ENCODE results near the gene IFNL1.
"Not testable (repeated sequence)": the region's sequence is repeated elsewhere in the genome, so short reads cannot be mapped to it uniquely, and the experiment has no call there.

IFNL1 gene

GRCh38 chr19:39307046-39307821 lies 11.0 kb downstream of the IFNL1 start:
- intact Hi-C loops (cut with DNase I): no loop called here
- peak in 3 of 10 donors; percentile 59 to 76 (median 70) for DNase-seq

GRCh38 chr19:39307822-39308530 lies 11.8 kb downstream of the IFNL1 start:
- intact Hi-C loops (cut with DNase I): no loop called here
- peak in 2 of 10 donors; percentile 70 to 77 for DNase-seq

GRCh38 chr19:39308531-39309304 lies 12.5 kb downstream of the IFNL1 start:
- peak in 3 of 10 donors; percentile 5 to 48 (median 25) for DNase-seq
- intact Hi-C loops (cut with DNase I): no loop called here

- intact Hi-C loops (cut with DNase I): not testable (repeated sequence)
- peak in 3 of 10 donors; percentile 2 to 26 (median 4) for DNase-seq
Measured at GRCh38 chr19:39309305-39309670, 13.1 kb downstream of the IFNL1 start.

GRCh38 chr19:39310558-39311311 lies 14.5 kb downstream of the IFNL1 start:
- peak in 9 of 10 donors; percentile 49 to 96 (median 76) for DNase-seq

GRCh38 chr19:39314016-39314728 lies 18.0 kb downstream of the IFNL1 start:
- peak in 3 of 10 donors; percentile 64 to 86 (median 67) for DNase-seq
- intact Hi-C loops (cut with DNase I): no loop called here

More at GRCh38 chr19:39310558-39311311, 14.5 kb downstream of the IFNL1 start:
- intact Hi-C loops (cut with DNase I): no loop called here

- DNase-seq: no peak
- intact Hi-C loops (cut with DNase I): no loop called here
Measured at GRCh38 chr19:39315933-39316332, 19.7 kb downstream of the IFNL1 start.

- intact Hi-C loops (cut with DNase I): no loop called here
Measured at GRCh38 chr19:39316627-39317321, 20.6 kb downstream of the IFNL1 start.

GRCh38 chr19:39317476-39317875 lies 21.3 kb downstream of the IFNL1 start:
- no peak for DNase-seq
- intact Hi-C loops (cut with DNase I): no loop called here

More at GRCh38 chr19:39316627-39317321, 20.6 kb downstream of the IFNL1 start:
- DNase-seq: no peak

- DNase-seq: no peak
- intact Hi-C loops (cut with DNase I): no loop called here
Measured at GRCh38 chr19:39318071-39318470, 21.9 kb downstream of the IFNL1 start.

GRCh38 chr19:39318690-39319089 lies 22.5 kb downstream of the IFNL1 start:
- intact Hi-C loops (cut with DNase I): no loop called here
- no peak for DNase-seq

GRCh38 chr19:39319098-39319891 lies 23.1 kb downstream of the IFNL1 start:
- intact Hi-C loops (cut with DNase I): no loop called here
- no peak for DNase-seq

- DNase-seq: no peak
- intact Hi-C loops (cut with DNase I): no loop called here
Measured at GRCh38 chr19:39319892-39320248, 23.7 kb downstream of the IFNL1 start.

GRCh38 chr19:39321117-39321831 lies 25.1 kb downstream of the IFNL1 start:
- intact Hi-C loops (cut with DNase I): no loop called here
- DNase-seq: peak in 1 of 10 donors; percentile 56

- DNase-seq: no peak
- intact Hi-C loops (cut with DNase I): no loop called here
Measured at GRCh38 chr19:39321832-39322176, 25.6 kb downstream of the IFNL1 start.

- intact Hi-C loops (cut with DNase I): no loop called here
- peak in 1 of 10 donors; percentile 3 for DNase-seq
Measured at GRCh38 chr19:39324242-39324842, 28.1 kb downstream of the IFNL1 start.

Data from posterior cingulate gyrus (tissue), 11 donors.